ENCODE data around the gene ZNF436.

DNA sequence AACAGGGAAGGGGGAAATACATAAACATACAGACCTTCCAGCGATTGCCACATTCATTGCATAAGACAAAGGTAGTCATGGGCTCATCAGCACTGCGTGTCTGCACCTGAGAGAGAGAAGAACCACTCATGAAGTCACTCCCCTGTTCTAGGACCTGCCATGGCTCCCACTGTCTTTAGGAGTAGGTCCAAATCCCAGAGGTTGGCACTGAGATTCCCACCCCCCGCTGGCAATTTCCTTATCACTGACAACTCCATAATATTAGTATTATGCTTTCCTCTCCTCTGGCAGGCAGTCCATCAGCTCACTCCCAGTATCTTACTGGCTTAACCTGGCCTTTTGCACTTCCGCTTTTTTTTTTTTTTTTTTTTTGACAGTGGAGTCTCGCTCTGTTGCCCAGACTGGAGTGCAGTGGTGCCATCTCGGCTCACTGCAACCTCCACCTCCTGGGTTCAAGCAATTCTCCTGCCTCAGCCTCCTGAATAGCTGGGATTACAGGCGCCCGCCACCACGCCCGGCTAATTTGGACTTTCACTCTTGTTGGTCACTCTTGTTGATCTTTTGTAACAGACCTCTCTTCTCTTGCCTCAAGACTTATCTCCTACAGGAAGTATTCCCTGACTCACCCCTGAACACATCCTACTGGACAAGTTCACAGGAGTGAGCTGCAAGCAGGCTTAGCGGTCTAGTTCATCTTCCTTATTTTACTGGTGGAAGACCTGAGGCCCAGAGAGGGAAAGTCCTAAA lies 14.8 kb upstream of the ZNF436 start:
- no peak for TF ChIP-seq CTCF (IDR thresholded peaks at IDR 0.05)
- TF ChIP-seq POLR2A (IDR thresholded peaks at IDR 0.05), result no peak
